Motor neuron (in vitro differentiated cells): Measurements from ENCODE around the gene TGM3. TPM values are rescaled to one million over a fixed set of nuclear protein-coding genes. Genes with fewer than 3 reads are reported as not detected.

Source experiments
- ATAC-seq, 8 experiments: fragments of 200-7000 bp; cut with Tn5 transposase; replicated peaks in 6 of 8; 2 replicates each; pipeline ENCODE4 v1.8.0; 2021; ENCODE audit warnings: mild to moderate bottlenecking in 8 of 8, moderate library complexity in 8 of 8
- H3K27ac ChIP-seq, 2 donors: fragments of 250-450 bp; sonication (Bioruptor Pico); 2 replicates each; pipeline ENCODE4 v1.9.0; 2021; ENCODE audit warnings: antibody characterized with exemption in 2 of 2, mild to moderate bottlenecking in 2 of 2, moderate library complexity in 1 of 2
- H3K4me1 ChIP-seq, 2 donors: fragments of 250-450 bp; sonication (Bioruptor Pico); replicated peaks in 1 of 2; 2 replicates each; pipeline ENCODE4 v1.6.1; 2021; ENCODE audit warnings: antibody characterized with exemption in 2 of 2, mild to moderate bottlenecking in 2 of 2, moderate library complexity in 1 of 2
- H3K4me3 ChIP-seq, 5 donors: fragments of 250-450 bp; sonication (Bioruptor Pico); 2 replicates each; pipeline ENCODE4 v1.9.0; 2021; ENCODE audit warnings: antibody characterized with exemption in 5 of 5, mild to moderate bottlenecking in 5 of 5, moderate library complexity in 4 of 5
- WGBS, 10 experiments: fragments of 450-650 bp; shearing (Covaris generic); methylation state at CpG; one replicate each; pipeline ENCODE4 v1.0.0; 2022; 5-methylcytosine and 5-hydroxymethylcytosine counted together
- in situ Hi-C, 9 experiments: fragments of 400-800 bp; cut with MboI; loops; one replicate each; pipeline ENCODE4 v1.15.0; 2021; ENCODE audit warnings: low sequenced_read_pairs in 9 of 9, low pct_unique_long_range_greater_than_20kb in 2 of 9; ENCODE audit not compliant: unreplicated experiment in 9 of 9
- total RNA-seq, 8 experiments: library from RNA; unstranded; fragments of 300-600 nt; gene quantifications; 2 replicates each; pipeline versions ENCODE4 v1.2.3 to v1.2.4, GENCODE V29; 2022

Gene TGM3
- total RNA-seq, 8 experiments from 2014 or later, result 0.05 to 2.8 (median 0.30) TPM; not detected in 2

DNA sequence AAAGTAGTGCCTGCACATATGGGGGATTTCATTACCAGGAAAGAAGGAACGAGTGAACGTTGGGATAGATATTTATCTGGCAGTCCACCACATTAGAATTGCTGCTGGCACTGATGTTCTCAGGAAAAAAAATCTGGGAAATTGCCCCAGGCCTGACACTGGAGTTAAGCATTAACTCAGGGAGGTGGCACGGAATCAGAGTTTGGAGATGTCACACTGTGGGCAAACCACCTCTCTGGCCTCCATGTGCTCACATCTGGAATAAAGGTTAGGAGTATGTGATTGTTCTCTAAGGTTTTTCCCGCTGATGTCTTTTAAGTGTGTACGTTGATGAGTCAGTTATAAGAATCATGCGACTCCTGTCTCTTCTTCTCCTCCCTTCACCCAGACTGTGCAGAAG, 7.9 kb downstream of the TGM3 start:
- in situ Hi-C loops, result no loop called here
- Histone ChIP-seq H3K4me3 (no peak overlapping the region), H3K27ac (no peak overlapping the region), H3K4me1 (peaks cover 0 to 3% of the 10 kb centered on the region in 2 donors)
- no peak for ATAC-seq
- 50 to 100% (median 70%) methylated on average over 1 to 6 of the region's 6 CpGs; no CpG with 5 or more reads in 2 of the 10 experiments for WGBS, 10 experiments

DNA sequence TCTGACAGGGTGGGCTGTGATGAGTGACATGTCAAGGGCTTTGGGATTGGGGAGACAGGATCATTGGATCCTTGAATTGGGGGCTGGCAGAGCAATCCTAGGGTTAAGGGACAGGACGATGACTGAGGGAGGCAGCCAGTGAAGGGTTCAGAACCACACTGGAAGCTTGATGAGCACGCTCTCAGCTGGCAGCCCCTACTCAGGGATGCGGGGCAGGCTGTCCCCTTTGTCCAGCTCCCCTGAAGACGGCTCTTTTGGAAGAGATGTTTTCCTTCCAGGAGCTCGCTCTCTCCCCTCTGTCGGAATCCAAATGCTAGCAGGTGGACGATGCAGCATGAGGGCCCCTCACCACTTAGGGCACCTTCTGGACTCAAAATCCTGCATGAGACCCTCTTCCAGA, 8.4 kb downstream of the TGM3 start:
- Histone ChIP-seq H3K4me3 (no peak overlapping the region), H3K27ac (no peak overlapping the region), H3K4me1 (peaks cover 0 to 3% of the 10 kb centered on the region in 2 donors)
- no peak for ATAC-seq
- 0 to 92% (median 67%) methylated on average over 1 to 4 of the region's 7 CpGs; no CpG with 5 or more reads in 5 of the 10 experiments for WGBS, 10 experiments
- in situ Hi-C loops, result no loop called here

DNA sequence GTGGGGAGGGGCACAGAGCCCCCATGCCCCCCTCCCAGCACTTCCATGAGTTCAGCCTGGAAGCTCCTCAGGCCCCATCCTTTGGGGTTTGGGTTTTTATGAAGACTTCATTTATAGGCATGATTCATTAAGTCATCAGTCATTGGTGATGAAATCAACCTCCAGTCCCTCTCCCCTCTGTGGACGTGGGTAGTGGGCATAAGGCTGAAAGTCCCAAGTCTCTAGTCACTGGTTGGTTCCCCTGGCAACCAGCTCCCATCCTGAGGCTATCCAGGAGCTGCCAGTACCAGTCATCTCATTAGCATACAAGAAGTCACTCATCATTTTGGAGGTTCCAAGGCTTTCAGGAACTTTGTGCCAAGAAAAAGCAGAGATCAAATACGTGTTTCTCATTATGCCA, 9.2 kb downstream of the TGM3 start:
- in situ Hi-C loops, result no loop called here
- ATAC-seq, result peak in 3 of 8 experiments; percentile 45 to 81 (median 74)
- WGBS, 10 experiments, result 0 to 71% (median 18%) methylated on average over 1 to 2 of the region's 2 CpGs; no CpG with 5 or more reads in 2 of the 10 experiments
- H3K27ac ChIP-seq, result no peak overlapping the region
- no peak overlapping the region for H3K4me3 ChIP-seq
- H3K4me1 ChIP-seq, result peaks cover 0 to 3% of the 10 kb centered on the region in 2 donors

DNA sequence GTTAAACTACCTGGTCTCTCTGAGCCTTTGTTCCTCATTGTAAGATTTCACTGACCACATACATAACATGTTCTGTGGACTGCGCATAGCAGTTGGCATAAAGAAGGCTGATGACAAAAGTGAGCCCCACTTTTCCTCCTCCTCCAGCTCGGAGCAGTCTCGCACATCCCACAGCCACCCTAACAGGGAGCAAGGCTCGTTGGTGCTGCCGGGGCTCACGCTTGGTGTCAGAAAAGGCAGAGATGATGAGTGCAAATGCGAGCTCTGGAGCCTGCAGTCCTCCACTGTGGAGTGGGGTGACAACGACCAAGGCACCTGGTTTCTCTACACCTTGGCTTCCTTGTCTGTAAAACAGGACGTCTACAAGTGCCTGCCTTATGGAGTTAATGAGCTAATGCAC, 9.7 kb downstream of the TGM3 start:
- in situ Hi-C loops, result no loop called here
- no peak overlapping the region for H3K4me3 ChIP-seq
- H3K4me1 ChIP-seq, result peaks cover 0 to 3% of the 10 kb centered on the region in 2 donors
- H3K27ac ChIP-seq, result no peak overlapping the region
- ATAC-seq, result no peak
- WGBS, 10 experiments, result 33 to 96% (median 80%) methylated on average over 1 to 7 of the region's 9 CpGs; no CpG with 5 or more reads in 1 of the 10 experiments

DNA sequence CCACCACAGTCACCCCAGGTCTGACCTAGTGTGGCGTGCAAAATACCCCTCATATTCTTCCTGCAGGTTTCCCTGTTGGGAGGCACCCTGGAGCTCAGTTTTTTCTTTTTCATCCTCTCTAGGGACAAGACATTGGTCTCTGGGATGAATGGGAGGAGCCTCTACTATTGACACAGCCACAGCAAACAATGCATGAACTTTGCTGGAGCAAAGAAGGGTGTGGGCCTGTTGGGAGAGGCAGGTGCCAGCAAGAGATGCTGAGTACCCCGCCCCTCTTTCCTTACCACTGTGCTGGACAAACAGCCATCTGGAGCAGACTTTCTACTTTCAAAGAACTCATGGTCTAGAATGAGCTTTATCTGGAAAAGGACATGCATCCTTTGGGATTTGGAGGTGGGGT, 10.1 kb downstream of the TGM3 start:
- Histone ChIP-seq H3K4me1 (peaks cover 0 to 3% of the 10 kb centered on the region in 2 donors), H3K4me3 (no peak overlapping the region), H3K27ac (no peak overlapping the region)
- ATAC-seq, result peak in 6 of 8 experiments; percentile 44 to 89 (median 74)
- in situ Hi-C loops, result no loop called here
- WGBS, 10 experiments, result 0 to 83% (median 50%) methylated on average over 1 to 2 of the region's 2 CpGs; no CpG with 5 or more reads in 5 of the 10 experiments

DNA sequence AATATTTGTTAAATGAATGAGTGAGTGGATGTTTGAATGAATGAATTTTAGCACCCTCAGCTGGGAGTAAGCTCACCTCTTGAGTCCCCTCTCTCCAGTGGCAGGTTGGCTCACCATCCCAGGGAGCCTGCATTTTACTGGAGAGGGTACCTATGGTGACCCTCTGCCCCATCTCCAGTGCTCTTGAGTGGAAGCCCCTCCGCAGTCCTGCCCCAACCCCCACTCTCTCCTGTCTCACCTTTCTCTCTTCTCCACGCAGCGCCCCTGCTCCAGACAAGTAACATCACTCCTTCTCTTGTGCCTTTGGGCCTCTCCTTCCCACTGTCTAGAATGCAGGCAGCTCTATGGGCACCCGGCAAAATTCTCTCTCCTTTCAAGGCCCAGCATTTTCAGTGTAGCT, 11.3 kb downstream of the TGM3 start:
- no peak for ATAC-seq
- in situ Hi-C loops, result no loop called here
- Histone ChIP-seq H3K4me1 (peaks cover 0 to 3% of the 10 kb centered on the region in 2 donors), H3K27ac (no peak overlapping the region), H3K4me3 (no peak overlapping the region)
- WGBS, 10 experiments, result 56 to 100% (median 85%) methylated on average over 1 to 4 of the region's 4 CpGs; no CpG with 5 or more reads in 1 of the 10 experiments

DNA sequence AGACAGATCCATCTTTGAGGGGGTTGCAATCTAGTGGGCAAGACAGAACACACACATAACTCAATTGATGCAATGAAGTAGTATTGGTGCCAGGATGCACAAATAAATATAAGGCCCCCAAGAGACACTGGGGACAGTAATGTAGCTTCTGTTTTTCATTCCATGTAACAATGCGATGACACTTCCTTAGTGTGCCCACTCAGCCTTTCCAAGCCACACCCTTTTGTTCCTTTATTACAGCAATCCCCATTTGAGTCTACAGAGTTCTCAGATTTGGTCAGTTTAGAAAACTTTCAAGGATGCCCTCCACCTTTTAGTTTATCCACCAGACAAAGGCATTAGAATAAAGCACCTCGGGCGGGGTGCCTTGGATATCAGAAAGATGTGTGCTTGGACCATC, 15.5 kb downstream of the TGM3 start:
- 50 to 100% (median 81%) methylated on average over 1 to 3 of the region's 3 CpGs; no CpG with 5 or more reads in 2 of the 10 experiments for WGBS, 10 experiments
- Histone ChIP-seq H3K27ac (no peak overlapping the region), H3K4me3 (no peak overlapping the region), H3K4me1 (no peaks in the 10 kb centered on the region)
- in situ Hi-C loops, result no loop called here
- no peak for ATAC-seq

DNA sequence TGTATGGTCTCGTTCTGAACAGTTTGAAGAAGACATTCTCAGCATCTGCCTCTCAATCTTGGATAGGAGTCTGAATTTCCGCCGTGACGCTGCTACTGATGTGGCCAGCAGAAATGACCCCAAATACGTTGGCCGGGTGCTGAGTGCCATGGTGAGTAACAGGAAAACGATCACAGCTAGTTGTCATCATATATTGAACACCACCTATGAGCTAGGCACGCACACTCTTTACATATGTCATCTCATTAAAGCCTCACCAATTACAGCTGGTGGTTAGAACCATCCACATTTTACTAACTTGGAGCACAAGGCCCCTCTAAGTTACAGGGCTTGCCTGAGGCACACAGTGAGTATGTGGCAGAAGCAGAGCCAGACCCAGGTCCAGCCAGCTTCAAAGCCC, 17.1 kb downstream of the TGM3 start:
- in situ Hi-C loops, result no loop called here
- no peak for ATAC-seq
- 20 to 90% (median 76%) methylated on average over 1 to 8 of the region's 8 CpGs; no CpG with 5 or more reads in 1 of the 10 experiments for WGBS, 10 experiments
- no peak overlapping the region for H3K4me3 ChIP-seq
- no peak overlapping the region for H3K27ac ChIP-seq
- no peaks in the 10 kb centered on the region for H3K4me1 ChIP-seq

DNA sequence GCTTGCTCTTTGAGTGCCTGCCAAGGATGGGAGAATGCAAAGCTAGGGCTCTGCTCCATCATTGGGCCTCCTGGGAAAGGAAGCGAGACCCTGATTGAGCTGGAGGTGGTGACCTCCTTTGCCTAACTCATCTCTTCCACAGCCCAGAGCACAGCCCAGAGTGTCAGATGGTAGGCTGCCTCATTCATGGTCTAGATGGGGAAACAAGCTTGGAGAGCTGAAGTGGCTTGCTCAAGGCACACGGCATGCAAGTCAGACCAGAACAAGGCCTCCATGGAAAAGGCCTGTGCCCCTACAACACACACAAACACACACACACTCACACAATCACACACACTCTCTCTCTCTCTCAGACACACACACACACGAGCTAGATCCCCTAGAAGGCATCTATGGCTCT, 17.5 kb downstream of the TGM3 start:
- in situ Hi-C loops, result no loop called here
- no peak for ATAC-seq
- H3K27ac ChIP-seq, result no peak overlapping the region
- WGBS, 10 experiments, result 50 to 100% (median 81%) methylated on average over 1 to 2 of the region's 3 CpGs; no CpG with 5 or more reads in 6 of the 10 experiments
- no peaks in the 10 kb centered on the region for H3K4me1 ChIP-seq
- H3K4me3 ChIP-seq, result no peak overlapping the region

DNA sequence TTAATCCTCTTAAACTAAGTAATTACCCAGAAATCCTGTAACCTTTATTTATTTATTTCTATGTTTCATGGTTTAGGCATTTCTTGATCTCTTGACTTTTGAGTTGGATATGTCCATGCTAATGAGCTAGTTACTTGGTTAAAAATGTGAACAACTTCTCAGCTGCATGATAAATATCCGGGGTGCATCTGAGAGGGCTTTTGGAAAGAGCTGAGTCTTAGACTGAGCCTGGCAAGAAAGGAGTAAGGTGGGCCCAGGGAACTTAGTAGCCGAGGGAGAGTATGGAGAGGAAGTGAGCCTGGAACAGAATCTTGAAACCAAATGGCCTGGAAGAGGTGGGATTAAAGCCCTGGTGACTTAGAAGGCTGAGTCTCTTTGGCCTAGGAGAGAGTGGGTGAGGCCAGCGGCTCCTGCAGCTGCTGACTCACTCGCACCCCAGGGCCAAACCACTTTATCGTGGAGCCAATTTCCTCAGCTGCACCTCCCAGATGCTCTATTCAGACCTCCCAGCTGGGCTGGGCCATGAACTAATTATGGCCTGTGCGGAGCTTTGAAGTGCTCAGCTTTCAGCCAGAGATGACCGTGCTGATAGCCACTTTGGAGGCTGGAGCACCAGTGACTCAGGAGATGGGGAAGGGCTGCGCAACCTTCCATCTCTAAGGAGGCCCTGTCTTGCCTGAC, 19.1 kb downstream of the TGM3 start:
- ATAC-seq, result peak in 4 of 8 experiments; percentile 6 to 98 (median 94)

DNA sequence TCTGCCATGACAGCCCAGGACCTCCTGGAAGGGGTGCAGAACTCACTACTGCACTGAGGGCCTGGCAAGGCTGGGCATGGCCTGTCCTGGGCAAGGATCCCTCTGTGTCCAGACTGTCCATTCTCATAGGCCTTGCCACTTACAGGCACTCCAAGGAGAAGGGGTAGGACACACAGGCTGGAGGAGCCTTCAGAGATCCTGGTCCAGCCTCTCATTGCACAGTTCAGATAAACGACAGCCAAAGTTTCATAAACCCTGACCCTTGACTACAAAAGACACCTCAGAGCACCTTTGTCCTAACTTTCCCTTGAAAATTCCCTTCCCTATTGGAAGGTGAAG, 19.6 kb downstream of the TGM3 start:
- H3K27ac ChIP-seq, result no peak overlapping the region
- in situ Hi-C loops, result no loop called here
- no peaks in the 10 kb centered on the region for H3K4me1 ChIP-seq
- WGBS, 10 experiments, result 100% methylated on average over 1 of the region's 1 CpG; no CpG with 5 or more reads in 8 of the 10 experiments
- no peak overlapping the region for H3K4me3 ChIP-seq
- no peak for ATAC-seq

More for the DNA sequence above, 19.1 kb downstream of the TGM3 start:
- Histone ChIP-seq H3K4me1 (no peaks in the 10 kb centered on the region), H3K4me3 (no peak overlapping the region), H3K27ac (no peak overlapping the region)
- in situ Hi-C loops, result no loop called here
- WGBS, 10 experiments, result 0 to 100% (median 59%) methylated on average over 1 to 8 of the region's 8 CpGs; no CpG with 5 or more reads in 1 of the 10 experiments

DNA sequence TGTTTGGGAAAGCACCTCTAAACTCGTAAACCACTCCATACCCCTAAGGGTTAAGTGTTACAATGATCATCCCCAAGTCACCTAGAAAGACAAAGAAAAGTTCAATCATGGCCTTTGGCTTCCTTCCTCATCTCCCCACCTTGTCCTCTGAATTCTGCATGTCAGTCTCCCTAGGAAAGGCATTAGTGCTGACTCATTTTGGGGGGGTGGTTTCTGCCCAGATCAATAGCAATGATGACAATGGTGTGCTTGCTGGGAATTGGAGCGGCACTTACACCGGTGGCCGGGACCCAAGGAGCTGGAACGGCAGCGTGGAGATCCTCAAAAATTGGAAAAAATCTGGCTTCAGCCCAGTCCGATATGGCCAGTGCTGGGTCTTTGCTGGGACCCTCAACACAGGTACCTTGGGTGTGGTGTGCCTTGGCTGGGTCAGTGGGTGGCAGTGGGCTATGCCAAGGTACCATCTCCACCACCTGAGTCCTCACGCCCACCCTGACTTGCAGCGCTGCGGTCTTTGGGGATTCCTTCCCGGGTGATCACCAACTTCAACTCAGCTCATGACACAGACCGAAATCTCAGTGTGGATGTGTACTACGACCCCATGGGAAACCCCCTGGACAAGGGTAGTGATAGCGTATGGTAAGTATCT, 21.2 kb downstream of the TGM3 start:
- H3K4me1 ChIP-seq, result no peaks in the 10 kb centered on the region
- ATAC-seq, result no peak
- no peak overlapping the region for H3K27ac ChIP-seq
- in situ Hi-C loops, result no loop called here
- H3K4me3 ChIP-seq, result no peak overlapping the region
- WGBS, 10 experiments, result 53 to 100% (median 81%) methylated on average over 1 to 8 of the region's 14 CpGs; no CpG with 5 or more reads in 3 of the 10 experiments

DNA sequence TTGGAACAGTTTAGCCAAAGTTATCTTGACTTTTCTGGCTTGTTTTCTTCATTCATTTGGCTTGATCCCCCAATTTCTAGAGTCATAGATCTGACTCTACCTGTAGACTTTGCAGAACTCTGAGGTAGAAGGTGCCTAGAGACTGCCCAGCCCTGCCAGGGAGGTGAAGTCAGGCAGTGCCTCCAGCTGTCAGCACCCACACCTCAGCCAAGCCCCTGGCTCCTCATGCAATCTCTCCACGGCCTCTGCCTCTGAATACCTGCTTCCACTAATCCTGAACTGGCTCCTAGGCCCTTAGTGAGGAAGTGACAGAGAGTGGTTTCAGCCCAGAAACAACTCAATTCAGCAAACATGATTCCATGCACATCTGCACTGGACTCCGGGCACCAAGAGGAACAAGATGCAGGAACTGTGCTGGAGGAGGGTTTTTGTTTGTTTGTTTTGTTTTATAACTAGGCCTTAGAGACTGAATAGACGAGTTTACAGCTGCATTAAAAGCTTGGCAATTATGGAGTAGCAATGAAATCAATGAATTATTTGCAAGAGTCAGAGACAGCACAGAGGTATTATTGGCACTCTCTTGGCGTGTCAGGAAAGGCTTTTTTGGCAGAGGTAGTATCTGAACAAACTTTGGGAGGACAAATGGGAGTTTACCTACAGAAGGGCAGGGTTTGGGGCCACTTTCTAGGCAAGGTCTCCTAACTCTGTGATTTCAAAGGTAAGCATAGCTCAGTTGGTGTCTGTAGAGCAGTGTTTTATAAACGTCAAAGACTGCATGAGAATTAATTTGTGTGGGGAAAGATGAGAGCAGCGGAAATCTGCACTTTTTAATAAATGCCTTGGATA, 25.2 kb downstream of the TGM3 start:
- WGBS, 10 experiments, result 47 to 100% (median 71%) methylated on average over 1 to 6 of the region's 6 CpGs; no CpG with 5 or more reads in 2 of the 10 experiments
- in situ Hi-C loops, result no loop called here
- ATAC-seq, result no peak
- Histone ChIP-seq H3K27ac (no peak overlapping the region), H3K4me3 (no peak overlapping the region), H3K4me1 (no peaks in the 10 kb centered on the region)
